ENCODE results near the gene BIRC6.
"Not testable (repeated sequence)": the region's sequence is repeated elsewhere in the genome, so short reads cannot be mapped to it uniquely, and the experiment has no call there.

The BIRC6 gene

DNA sequence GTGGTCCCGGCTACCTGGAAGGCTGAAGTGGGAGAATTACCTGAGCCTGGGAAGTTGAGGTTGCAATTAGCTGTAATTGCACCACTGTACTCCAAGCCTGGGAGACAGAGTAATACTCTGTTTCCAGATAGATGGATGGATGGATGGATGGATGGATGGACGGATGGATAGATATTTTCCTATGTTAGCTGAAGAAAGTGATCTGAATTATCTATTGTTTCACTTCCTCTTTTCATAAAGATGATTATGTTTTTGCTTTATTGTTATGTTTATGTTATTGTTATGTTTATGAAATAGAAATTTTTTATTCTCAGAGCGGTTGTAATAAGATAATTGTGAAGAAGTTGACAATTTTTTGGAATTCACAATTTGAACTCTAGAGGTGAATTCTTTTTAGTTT, 237.8 kb downstream of the BIRC6 start:
- no peak for DNase-seq

DNA sequence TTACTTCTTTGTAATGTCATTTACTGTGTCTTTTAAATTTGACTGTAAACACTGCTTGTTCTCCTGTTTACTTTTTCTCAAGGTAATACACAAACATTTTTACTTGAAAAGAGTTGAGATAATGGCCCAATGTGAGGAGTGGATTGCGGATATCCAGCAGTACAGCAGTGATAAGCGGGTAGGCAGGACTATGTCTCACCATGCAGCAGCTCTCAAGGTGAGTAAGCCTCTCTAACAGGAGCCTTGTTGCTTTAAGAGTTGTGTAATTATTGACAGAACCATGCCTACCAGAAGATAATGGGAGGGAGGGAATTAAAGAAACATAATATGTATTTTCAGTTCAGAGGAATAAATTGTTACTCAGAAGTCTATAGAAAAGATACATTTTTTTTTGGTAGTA, 254.5 kb downstream of the BIRC6 start:
- no peak for DNase-seq

DNA sequence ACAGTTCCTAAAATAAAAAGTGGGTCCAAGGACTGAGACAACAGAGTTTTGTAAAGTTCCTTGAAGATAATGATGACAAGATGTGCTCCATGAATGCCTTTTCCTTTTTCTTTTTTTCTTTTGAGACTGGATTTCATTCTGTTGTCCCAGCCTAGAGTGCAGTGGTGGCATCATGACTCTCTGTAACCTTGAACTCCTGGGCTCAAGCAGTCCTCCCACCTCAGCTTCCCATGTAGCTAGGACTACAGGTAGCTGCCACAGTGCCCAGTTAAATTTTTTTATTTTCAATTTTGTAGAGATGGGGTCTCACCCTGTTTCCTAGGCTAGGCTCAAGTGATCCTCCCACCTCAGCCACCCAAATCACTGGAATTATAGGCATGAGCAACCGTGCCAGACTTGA, 254.9 kb downstream of the BIRC6 start:
- DNase-seq: no peak

DNA sequence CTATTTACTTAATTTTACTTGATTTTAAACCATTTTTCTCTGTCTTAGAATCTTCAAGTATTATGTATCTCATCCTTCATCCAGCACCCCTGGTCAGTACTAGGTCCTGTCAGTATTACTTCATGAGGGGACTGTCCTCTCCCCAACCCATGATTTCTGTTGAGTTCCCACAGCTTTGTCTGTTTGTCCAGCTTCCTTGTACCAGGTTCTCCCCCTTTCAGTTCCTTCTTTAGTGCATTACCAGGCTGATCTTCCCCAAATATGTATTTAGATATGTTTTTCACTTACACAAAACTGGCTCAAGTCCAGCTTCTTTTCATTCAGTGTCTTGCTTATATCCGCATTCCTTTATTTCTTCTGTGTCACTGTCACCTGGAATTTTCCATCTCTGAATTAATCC, 257.3 kb downstream of the BIRC6 start:
- no peak for DNase-seq

DNA sequence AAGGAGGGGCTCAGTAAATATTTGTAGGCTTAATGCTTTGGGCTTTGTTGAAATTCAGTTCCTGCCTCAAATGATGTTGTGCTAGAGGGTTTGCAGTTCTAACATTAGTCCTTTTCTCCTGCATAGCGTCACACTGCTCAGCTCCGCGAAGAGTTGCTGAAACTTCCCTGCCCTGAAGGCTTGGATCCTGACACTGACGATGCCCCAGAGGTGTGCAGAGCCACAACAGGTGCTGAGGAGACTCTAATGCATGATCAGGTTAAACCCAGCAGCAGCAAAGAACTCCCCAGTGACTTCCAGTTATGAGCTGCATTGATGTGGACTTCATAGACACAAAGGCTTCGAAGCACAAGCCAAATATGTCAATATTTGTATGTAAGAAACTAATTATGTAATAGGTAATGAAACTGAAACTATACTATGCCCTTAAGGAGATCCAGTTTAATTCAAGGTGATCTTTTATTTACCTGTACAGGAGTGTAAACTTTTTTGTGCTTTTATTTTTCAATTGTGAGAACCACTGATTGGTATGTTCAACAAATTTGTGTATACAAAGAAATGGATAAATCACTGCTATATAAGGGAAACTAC, 260.9 kb downstream of the BIRC6 start:
- no peak for DNase-seq

DNA sequence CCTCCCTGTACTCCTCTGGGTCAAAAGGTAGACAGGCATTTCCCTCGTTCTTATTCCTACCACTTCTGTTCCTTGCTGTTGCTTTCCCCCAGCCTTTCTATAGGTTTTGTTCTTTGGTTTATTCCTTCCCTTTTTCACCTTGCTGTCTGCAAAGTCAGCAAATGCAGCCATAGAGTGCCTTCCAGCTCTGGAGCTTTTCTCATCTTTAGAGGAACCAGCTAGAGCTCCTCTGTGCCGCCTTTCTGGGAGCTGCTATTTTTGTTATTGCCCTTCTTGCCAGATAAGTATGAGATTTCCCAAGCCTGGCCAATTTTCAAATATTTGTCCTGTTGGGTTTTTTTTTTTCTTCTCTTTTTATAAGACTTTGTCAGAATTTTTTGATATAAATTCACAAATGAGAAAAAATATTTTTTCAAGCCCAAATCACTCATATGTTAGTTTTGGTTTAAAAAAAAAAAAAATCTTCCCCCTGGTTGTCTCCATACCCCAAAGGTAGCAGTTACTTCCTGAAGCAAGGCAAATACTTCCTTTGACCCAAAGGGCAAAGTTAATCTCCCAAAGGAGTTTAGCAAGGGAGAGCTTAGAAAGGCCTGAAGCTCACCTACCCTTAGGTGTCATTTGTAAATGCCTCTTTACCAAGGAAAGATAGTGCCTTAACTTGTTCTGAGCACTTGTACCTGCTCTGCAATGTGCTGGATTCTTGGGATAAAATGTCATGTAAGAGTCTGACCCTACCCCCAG, 265.9 kb downstream of the BIRC6 start:
- DNase-seq: peak in 4 of 56 donors; percentile 2 to 15 (median 4)

DNA sequence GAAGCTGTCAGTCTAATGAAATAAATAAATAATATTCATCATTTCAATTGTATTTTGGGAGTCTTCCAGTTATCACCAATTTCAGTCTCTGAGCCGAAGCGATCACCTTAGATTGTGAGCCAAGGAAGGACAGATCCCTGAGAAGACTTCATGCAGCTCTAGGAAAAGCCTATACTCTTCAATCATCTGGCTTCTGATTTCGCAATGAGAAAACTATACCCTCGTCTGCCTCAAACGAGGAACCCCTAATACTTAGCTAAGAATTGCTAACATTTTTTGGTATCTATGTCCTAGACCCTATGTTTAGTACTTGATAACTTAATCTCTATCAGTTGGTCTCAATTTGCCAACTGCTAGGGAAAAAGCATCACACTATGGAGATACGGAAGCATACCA, 266.5 kb downstream of the BIRC6 start:
- no peak for DNase-seq

DNA sequence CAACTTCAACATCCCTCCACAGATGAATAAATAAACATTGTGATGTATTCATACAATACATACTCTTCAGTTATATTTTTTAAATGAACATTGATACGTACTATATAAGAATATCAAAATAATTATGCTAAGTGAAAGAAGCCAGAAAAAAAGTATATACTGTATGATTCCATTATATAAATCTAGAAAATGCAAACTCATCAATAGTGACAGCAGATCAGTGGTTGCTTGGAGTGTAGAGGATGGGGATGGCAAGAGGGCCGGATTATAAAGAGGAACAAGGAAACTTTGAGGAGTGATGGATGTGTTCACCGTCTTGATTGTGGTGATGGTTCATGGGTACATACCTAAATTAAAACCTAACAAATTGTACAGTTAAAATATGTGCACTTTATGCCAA, 268.0 kb downstream of the BIRC6 start:
- DNase-seq: no peak

DNA sequence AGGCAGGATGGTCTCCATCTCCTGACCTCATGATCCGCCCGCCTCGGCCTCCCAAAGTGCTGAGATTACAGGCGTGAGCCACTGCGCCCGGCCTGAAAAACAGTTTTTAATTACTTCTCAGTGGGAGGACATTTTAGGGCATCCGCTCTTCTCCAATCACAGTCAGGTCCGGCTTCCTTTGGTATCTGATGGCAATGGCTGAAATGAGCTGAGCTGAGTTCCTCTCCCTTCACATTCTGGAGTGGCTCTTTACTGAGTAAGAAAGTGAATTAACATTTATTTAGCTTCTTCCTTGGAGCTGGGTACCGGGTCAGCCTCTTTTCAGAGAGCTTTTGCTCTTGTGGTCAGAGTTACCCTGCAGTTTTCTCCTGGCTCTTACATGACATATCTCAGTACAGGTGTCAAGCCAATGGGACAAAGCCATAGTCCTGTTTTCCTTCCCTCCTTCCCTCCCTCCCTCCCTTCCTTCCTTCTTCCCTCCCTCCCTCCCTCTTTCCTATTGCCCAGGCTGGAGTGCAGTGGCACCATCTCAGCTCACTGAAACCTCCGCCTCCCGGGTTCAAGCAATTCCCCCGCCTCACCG, 269.9 kb downstream of the BIRC6 start:
- DNase-seq: no peak

DNA sequence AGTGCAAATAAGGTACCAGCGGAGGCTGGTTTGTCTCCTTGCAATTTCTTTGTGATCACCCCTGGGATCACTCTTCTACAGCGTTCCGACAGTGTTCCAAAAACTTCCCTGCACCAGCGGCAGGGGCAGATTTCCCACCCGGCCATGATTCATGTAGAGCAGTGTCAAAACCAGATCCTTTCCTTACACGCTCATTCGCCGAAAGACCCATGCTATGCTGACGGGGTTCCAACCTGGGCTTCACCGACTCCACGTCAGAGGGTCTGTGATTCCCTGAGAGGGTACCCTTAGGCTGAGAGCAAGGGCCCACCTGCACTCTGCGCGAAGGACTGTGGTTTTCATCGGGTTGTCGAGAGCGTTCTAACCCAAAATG, 270.6 kb downstream of the BIRC6 start:
- DNase-seq: peak in 26 of 56 donors; percentile 13 to 74 (median 50)

DNA sequence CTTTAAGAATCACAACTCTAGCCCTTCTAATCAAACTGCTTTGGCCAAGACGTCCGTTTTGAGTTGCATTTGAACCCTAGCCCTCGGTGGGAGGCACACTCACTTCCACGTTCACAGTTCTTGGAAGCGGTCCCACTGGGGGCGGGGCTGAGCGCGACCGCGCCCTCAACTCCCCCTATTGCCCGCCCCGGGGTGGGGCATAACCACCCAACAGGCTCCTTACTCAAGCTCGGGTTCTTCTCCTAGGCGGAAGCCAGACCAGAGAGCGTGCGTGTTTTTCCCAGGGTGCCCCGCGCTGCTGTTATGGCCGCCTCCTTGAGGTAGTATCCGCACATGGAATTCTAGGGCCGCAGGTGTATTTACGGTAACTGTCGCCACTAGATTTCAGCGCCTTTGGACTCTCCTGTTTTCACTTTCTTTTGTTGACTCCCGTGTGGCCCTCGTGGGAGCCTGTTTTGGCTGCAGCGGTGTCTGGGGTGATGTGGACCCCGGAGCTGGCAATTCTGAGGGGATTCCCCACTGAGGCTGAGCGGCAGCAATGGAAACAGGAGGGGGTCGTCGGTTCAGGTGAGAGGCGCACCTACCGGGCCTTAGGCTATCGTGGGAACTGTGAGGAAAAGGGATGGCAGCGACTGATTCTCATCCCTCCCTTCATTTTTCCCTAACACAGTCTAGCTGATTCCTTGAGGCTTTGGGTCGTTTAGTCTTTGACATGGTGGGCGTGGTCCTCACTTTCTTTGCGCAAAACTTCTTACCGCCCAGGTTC, 271.2 kb downstream of the BIRC6 start, which contains the start of gene TTC27:
Gene TTC27, plus strand, starts transcription at position 237 of the 766 bp plus-strand sequence. Its CDS starts 243 bp downstream, at position 480.
- DNase-seq: peak; percentile 54 to 97 (median 90)

DNA sequence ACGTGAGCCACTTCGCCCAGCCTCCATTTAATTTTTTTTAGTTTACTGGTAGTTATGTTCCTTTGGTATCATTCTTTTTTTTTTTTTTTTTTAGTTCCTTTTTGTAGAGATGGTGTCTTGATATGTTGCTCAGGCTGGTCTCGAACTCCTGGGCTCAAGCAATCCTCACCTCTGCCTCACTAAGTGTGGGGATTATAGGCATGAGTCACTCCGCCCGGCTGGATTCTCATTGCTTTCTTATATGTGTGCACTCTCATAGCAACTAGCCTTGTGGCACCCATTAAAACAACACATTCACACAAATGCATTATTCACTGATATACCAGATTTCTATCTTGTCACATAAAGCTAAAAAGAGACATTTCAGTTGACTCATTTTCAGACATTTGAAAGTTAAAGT, 275.3 kb downstream of the BIRC6 start:
- no peak for DNase-seq

DNA sequence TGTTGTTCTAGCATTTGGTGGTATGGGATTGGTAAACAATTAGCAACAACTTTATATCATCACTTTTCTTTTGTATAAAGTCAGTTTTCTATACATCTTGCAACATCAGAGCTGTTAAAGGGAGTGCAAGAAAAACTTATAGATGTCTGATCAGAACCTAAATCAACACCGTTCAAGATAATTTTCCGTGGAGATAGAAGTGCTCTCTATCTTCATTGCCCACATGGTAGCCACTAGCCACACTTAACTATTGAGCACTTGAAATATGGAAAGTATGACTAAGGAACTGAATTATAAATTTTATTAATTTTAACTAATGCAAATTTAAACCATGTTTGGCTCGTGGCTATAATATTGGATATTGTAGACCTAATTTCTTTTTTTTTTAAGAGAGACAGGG, 276.2 kb downstream of the BIRC6 start:
- DNase-seq: no peak

DNA sequence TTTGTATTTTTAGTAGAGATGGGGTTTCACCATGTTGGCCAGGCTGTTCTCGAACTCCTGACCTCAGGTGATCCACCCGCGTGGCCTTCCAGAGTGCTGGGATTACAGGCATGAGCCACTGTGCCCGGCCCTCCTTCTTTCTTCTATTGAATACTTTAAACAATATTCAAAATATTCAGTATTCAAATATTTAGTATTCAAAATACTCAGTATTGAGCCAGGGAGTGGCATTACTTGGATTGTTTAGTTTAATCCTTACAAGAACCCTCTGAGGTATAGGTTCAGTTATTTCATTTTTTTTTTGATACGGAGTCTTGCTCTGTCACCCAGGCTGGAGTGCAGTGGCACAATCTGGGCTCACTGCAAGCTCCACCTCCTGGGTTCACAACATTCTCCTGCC, 281.7 kb downstream of the BIRC6 start:
- not testable (repeated sequence) for DNase-seq

DNA sequence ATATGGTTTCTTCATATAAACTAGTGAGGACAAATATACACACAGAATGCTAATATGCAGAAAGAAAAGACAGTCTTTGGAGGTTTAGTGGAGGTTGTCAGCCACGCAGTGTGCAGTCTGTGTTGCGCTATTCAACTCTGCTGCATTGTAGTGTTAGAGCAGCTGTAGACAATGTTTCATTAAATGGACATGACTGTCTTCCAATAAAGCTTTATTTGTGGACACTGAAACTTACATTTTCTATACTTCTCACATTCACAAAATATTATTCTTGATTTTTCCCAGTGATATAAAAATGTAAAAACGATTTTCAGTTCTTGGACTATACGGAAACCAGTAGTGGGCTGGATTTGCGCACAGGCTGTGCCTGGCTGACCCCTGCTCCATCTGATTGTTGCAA, 284.4 kb downstream of the BIRC6 start:
- no peak for DNase-seq

DNA sequence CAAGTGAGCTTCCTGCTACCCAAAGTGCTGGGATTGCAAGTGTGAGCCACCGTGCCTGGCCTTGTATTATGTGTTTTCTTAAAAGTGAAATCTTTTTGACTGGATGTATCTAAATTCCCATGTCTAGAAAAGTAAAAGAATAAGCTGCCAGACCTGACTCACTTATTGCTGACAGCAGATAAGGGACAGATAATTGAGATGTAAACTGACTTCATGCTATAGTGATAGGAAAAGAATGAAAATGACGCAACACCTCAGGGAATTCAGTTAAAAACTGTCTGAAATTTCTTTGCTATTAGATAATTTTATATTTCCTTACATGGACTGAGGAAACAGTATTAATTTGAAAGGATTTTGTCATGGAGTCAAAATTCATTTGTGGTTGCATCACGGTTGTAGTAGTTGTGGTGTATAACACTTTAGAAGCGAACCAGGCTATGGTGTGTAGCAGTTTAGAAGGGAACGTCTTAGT, 290.4 kb downstream of the BIRC6 start:
- no peak for DNase-seq

DNA sequence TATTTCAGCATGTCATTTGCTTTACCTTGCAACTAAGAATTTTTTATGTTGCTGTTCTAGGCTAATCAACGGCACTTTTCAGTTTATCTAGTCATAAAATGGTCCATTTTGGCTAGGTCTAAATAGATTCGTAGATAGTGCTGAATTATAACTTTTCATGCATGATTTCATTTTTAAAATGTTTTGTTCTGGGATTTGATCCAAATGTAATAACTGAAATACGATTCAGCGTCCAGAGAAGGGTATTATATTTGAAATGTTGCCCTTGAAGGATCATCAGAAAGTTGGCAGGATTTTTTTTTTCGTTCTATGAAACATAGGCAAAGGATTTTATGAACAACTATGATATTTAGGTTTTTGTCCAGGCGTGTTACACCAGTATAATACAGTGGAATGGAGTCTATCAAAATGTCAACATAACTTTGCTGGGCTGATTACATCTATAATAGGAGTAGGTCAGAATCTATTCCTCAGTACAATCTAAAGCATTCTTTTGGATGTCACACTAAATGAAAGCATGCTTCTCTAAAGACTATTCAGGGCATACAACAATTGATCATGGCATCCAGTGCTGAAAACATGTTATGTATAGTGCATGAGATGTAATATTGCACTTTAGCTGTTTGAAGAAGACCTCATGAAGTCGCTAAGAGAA, 295.9 kb downstream of the BIRC6 start:
- DNase-seq: no peak

DNA sequence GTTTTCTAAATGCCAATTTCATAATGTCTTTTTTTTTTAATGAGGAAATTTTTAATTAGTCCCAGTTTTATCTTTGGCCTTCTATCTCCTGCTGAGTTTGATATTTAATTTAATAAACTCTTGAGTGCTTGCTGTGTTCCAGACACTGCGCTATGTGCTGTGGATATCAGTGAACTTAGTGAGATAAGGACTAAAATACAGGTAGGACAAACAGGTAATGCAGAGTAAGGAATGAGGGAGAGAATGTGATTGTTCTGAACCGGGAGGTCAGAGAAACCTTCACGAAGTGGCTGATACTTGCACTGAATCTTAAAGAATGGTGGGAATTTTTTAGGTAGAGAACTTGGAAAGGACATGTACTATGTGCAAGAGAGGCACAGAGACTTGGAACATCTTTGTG, 299.2 kb downstream of the BIRC6 start:
- no peak for DNase-seq

DNA sequence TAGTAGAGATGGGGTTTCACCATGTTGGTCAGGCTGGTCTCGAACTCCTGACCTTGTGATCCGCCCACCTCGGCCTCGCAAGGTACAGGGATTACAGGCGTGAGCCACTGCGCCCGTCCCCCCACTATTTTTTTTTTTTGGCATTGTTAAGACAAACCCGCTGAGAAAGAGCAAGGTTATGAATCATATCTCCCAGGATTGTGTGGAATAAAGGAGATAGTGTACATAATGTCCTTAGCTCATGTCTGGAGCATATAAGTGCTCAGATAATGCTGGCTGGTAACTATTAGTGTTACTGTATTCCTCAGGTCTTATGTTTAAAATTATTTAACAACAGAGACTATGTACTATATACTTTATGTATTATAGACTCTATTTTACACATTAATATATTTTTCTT, 307.0 kb downstream of the BIRC6 start:
- DNase-seq: no peak

DNA sequence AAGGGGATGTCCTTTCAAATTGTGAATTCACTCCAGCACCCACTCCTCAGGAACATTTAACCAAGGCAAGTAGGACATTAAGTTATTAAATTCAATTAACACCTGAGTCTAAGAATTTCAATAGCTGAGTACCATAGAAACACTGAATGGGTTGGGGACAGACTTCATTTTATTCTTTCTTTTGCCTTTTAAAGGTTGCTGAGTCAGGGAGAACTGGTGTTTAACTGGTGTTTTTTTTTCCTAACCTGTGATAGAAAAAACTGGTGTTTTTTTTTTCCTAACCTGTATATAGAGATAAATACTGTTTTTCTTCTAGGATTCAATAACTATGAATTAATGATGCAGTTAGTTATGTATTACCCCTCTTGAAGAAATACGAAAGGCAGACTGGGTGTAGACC, 309.9 kb downstream of the BIRC6 start:
- DNase-seq: no peak

DNA sequence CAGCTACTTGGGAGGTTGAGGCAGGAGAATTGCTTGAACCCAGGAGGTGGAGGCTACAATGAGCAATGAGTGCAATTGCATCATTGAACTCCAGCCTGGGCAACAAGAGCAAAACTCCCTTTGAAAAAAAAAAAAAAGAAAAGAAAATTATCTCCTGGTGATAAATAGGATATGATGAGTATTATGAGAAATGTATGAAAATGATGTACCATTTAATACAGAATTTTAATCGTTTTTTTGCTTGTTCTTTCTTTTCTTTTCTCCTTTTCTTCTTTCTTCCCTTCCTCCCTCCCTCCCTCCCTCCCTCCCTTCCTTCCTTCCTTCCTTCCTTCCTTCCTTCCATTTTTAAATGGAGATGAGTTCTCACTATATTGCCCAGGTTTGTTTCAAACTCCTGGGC, 311.4 kb downstream of the BIRC6 start:
- no peak for DNase-seq
